ENCODE results near the gene MAP2. TPM values are rescaled to one million over a fixed set of nuclear protein-coding genes. Genes with fewer than 3 reads are reported as not detected.

The MAP2 gene
- total RNA-seq, 1 experiment from 2014 or later: 7.4 TPM

DNA sequence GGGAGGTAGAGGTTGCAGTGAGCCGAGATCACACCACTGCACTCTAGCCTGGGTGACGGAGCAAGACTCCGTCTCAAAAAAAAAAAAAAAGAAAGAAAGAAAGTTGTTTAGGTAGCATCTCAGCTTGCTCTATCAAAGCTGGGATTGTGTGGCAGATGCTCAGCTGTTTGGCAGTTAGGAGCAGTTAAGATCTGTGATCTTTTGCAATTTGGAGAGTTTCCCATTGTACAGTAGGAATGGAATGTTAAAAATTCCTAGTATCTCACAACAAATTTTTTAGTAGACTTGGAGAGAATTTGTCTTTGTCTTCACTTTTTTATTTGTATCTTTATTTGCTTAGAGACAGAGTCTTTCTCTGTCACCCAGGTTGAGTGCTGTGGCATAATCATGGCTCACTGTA is 224.9 kb downstream of the MAP2 start:
- no peaks in the 10 kb centered on the region for H3K27me3 ChIP-seq (ENCODE audit: insufficient read depth, low read length)
- H2AFZ ChIP-seq (ENCODE audit: low read depth, low read length, poor library complexity, severe bottlenecking): no peak overlapping the region
- TF ChIP-seq CBX3 (IDR thresholded peaks at IDR 0.05; ENCODE audit: low read depth) (no peak), SP1 (IDR thresholded peaks at IDR 0.05; ENCODE audit: low read depth) (no peak), SRF (IDR thresholded peaks at IDR 0.05; ENCODE audit: low read depth) (no peak), ZFX (IDR thresholded peaks at IDR 0.05) (no peak), FOSL1 (IDR thresholded peaks at IDR 0.05; ENCODE audit: low read depth) (no peak), YY1 (IDR thresholded peaks at IDR 0.05; ENCODE audit: extremely low read depth, insufficient replicate concordance, low read depth, low read length) (no peak), SIN3A (IDR thresholded peaks at IDR 0.05; ENCODE audit: low read depth) (no peak)
- intact Hi-C loops (cut with micrococcal nuclease): no loop called here
- no TSS peak for BruUV-seq (replicated peaks)
- H3K27ac ChIP-seq (ENCODE audit: low read depth, low read length): no peak overlapping the region
- DNase-seq (ENCODE audit: low read depth, low spot score) (no peak), ATAC-seq (no peak)
- ChIA-PET POLR2A (no interaction called here), CTCF (no interaction called here), RAD21 (ENCODE audit: low non-redundant PET in 1 of 2, low total read pairs in 2 of 2, uncharacterized antibody in 2 of 2, unreplicated experiment in 2 of 2) (interaction anchor here in 1 of 2 experiments (0.7 kb wide), 1 partner anchor 225 kb away, joined by 4 read pairs; the partner anchor contains the start of gene MAP2)
- no peaks in the 10 kb centered on the region for H4K20me1 ChIP-seq (ENCODE audit: insufficient read depth)
- H3K4me3 ChIP-seq (replicated peaks in 1 of 2; ENCODE audit: low read depth in 1 of 2, low read length in 2 of 2): no peak overlapping the region
- no peaks in the 10 kb centered on the region for H3K4me1 ChIP-seq (ENCODE audit: control insufficient read depth in 1 of 2, insufficient read depth in 2 of 2, low read length in 2 of 2)
- no peaks in the 10 kb centered on the region for H3K36me3 ChIP-seq (ENCODE audit: control insufficient read depth in 1 of 2, insufficient read depth in 2 of 2, low read length in 2 of 2)
- H3K9me2 ChIP-seq (ENCODE audit: insufficient read depth): no peaks in the 10 kb centered on the region
- no peak overlapping the region for H3K9ac ChIP-seq (ENCODE audit: low read length)
- no peaks in the 10 kb centered on the region for H3K9me3 ChIP-seq (ENCODE audit: control insufficient read depth in 1 of 2, insufficient read depth in 1 of 2, low read depth in 1 of 2, low read length in 2 of 2)
- H3K79me2 ChIP-seq (ENCODE audit: insufficient read depth, low read length): no peaks in the 10 kb centered on the region
- no peak overlapping the region for H3K4me2 ChIP-seq (ENCODE audit: low read length)

DNA sequence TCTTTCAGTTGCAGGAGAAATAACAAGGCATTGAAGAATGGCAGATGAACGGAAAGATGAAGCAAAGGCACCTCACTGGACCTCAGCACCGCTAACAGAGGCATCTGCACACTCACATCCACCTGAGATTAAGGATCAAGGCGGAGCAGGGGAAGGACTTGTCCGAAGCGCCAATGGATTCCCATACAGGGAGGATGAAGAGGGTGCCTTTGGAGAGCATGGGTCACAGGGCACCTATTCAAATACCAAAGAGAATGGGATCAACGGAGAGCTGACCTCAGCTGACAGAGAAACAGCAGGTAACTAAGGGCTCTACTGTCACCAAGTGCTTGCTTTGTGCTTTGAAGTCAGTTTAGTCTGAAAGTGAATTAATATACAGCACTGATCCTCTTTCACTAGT is 229.3 kb downstream of the MAP2 start:
- ChIA-PET RAD21 (ENCODE audit: low non-redundant PET in 1 of 2, low total read pairs in 2 of 2, uncharacterized antibody in 2 of 2, unreplicated experiment in 2 of 2) (no interaction called here), POLR2A (no interaction called here), CTCF (no interaction called here)
- Histone ChIP-seq H3K9ac (ENCODE audit: low read length) (no peak overlapping the region), H3K79me2 (ENCODE audit: insufficient read depth, low read length) (no peaks in the 10 kb centered on the region), H3K27me3 (ENCODE audit: insufficient read depth, low read length) (no peaks in the 10 kb centered on the region), H3K4me2 (ENCODE audit: low read length) (no peak overlapping the region), H4K20me1 (ENCODE audit: insufficient read depth) (no peaks in the 10 kb centered on the region), H3K36me3 (ENCODE audit: control insufficient read depth in 1 of 2, insufficient read depth in 2 of 2, low read length in 2 of 2) (no peaks in the 10 kb centered on the region), H3K9me2 (ENCODE audit: insufficient read depth) (no peaks in the 10 kb centered on the region), H3K4me3 (replicated peaks in 1 of 2; ENCODE audit: low read depth in 1 of 2, low read length in 2 of 2) (no peak overlapping the region), H3K27ac (ENCODE audit: low read depth, low read length) (no peak overlapping the region), H2AFZ (ENCODE audit: low read depth, low read length, poor library complexity, severe bottlenecking) (no peak overlapping the region), H3K9me3 (ENCODE audit: control insufficient read depth in 1 of 2, insufficient read depth in 1 of 2, low read depth in 1 of 2, low read length in 2 of 2) (no peaks in the 10 kb centered on the region), H3K4me1 (ENCODE audit: control insufficient read depth in 1 of 2, insufficient read depth in 2 of 2, low read length in 2 of 2) (no peaks in the 10 kb centered on the region)
- DNase-seq (ENCODE audit: low read depth, low spot score) (no peak), ATAC-seq (no peak)
- intact Hi-C loops (cut with micrococcal nuclease): no loop called here
- BruUV-seq (replicated peaks): no TSS peak
- TF ChIP-seq, protein P1, sequence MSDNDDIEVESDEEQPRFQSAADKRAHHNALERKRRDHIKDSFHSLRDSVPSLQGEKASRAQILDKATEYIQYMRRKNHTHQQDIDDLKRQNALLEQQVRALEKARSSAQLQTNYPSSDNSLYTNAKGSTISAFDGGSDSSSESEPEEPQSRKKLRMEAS (IDR thresholded peaks at IDR 0.05): no peak
- no peak for TF ChIP-seq FOSL1 (IDR thresholded peaks at IDR 0.05; ENCODE audit: low read depth)
- TF ChIP-seq ELF1 (IDR thresholded peaks at IDR 0.05; ENCODE audit: borderline replicate concordance, low read depth): no peak
- TF ChIP-seq, protein P2, sequence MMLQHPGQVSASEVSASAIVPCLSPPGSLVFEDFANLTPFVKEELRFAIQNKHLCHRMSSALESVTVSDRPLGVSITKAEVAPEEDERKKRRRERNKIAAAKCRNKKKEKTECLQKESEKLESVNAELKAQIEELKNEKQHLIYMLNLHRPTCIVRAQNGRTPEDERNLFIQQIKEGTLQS (IDR thresholded peaks at IDR 0.05): no peak
- no peak for TF ChIP-seq EGR1 (IDR thresholded peaks at IDR 0.05; ENCODE audit: low read depth)
- TF ChIP-seq EZH2phosphoT487 (IDR thresholded peaks at IDR 0.05; ENCODE audit: borderline replicate concordance): no peak
- no peak for TF ChIP-seq POLR2AphosphoS5 (IDR thresholded peaks at IDR 0.05; ENCODE audit: low read depth, low read length)
- TF ChIP-seq, protein P3, sequence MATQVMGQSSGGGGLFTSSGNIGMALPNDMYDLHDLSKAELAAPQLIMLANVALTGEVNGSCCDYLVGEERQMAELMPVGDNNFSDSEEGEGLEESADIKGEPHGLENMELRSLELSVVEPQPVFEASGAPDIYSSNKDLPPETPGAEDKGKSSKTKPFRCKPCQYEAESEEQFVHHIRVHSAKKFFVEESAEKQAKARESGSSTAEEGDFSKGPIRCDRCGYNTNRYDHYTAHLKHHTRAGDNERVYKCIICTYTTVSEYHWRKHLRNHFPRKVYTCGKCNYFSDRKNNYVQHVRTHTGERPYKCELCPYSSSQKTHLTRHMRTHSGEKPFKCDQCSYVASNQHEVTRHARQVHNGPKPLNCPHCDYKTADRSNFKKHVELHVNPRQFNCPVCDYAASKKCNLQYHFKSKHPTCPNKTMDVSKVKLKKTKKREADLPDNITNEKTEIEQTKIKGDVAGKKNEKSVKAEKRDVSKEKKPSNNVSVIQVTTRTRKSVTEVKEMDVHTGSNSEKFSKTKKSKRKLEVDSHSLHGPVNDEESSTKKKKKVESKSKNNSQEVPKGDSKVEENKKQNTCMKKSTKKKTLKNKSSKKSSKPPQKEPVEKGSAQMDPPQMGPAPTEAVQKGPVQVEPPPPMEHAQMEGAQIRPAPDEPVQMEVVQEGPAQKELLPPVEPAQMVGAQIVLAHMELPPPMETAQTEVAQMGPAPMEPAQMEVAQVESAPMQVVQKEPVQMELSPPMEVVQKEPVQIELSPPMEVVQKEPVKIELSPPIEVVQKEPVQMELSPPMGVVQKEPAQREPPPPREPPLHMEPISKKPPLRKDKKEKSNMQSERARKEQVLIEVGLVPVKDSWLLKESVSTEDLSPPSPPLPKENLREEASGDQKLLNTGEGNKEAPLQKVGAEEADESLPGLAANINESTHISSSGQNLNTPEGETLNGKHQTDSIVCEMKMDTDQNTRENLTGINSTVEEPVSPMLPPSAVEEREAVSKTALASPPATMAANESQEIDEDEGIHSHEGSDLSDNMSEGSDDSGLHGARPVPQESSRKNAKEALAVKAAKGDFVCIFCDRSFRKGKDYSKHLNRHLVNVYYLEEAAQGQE (IDR thresholded peaks at IDR 0.05; ENCODE audit: low read depth): no peak
- no peak for TF ChIP-seq EZH2 (IDR thresholded peaks at IDR 0.05)
- TF ChIP-seq SIN3A (IDR thresholded peaks at IDR 0.05; ENCODE audit: low read depth): no peak
- TF ChIP-seq CBX3 (IDR thresholded peaks at IDR 0.05; ENCODE audit: low read depth): no peak
- no peak for TF ChIP-seq POLR2A (IDR thresholded peaks at IDR 0.05; ENCODE audit: borderline replicate concordance, extremely low read depth, insufficient read depth, insufficient read length)
- TF ChIP-seq ZFX (IDR thresholded peaks at IDR 0.05): no peak
- TF ChIP-seq RAD21 (IDR thresholded peaks at IDR 0.05; ENCODE audit: low read depth): no peak
- TF ChIP-seq ZNF274 (IDR thresholded peaks at IDR 0.05; ENCODE audit: low read depth, low read length): no peak
